Endothelial cell of umbilical vein (primary cell): ENCODE data around the gene CLCN4. TPM values are rescaled to one million over a fixed set of nuclear protein-coding genes. Genes with fewer than 3 reads are reported as not detected.
A peak's percentile ranks its signal among the peaks of the same experiment; 100 is the strongest.

Experiments used
- BruUV-seq: library from RNA; stranded (reverse); fragments of 400-500 nt; replicated peaks from 2 replicates; lab custom pipeline; 2021; lab: Mats Ljungman, UMichigan
- CTCF ChIA-PET: fragments of 300-600, 350-600 bp; sonication (Branson Sonifier 250); formaldehyde crosslinking; loops from one replicate; lab custom pipeline; 2021; ENCODE audit warnings: antibody characterized with exemption, inconsistent platforms; lab: Charles Lee
- POLR2A ChIA-PET: fragments of 300-600, 350-600 bp; sonication (Branson Sonifier 250); formaldehyde crosslinking; loops from one replicate; lab custom pipeline; 2021; ENCODE audit warnings: antibody characterized with exemption, inconsistent platforms; lab: Charles Lee
- DNase-seq: peaks from one replicate; pipeline ENCODE4 v3.0.0-alpha.2; 2011; ENCODE audit warnings: low read depth, low spot score
- FAIRE-seq: peaks from 2 replicates; lab custom pipeline; 2011; peaks lifted over from hg19 to GRCh38; lab: Jason Lieb, UNC
- H2AFZ ChIP-seq: 2 replicates; pipeline ENCODE4 v1.6.0; 2012; ENCODE audit warnings: low read depth, low read length, control low read depth, inconsistent platforms
- H3K27ac ChIP-seq: 2 replicates; pipeline ENCODE4 v1.5.1; 2011; ENCODE audit warnings: low read depth, mild to moderate bottlenecking, control low read depth, low read length, moderate library complexity; ENCODE audit not compliant: insufficient read depth
- H3K27me3 ChIP-seq, 2 experiments: 2 replicates each; pipeline versions ENCODE4 v1.6.0 to v1.6.1; 2011; ENCODE audit warnings: low read length in 2 of 2, mixed read lengths in 1 of 2; ENCODE audit not compliant: control insufficient read depth in 2 of 2, insufficient read depth in 2 of 2
- H3K36me3 ChIP-seq, 2 experiments: 2 replicates in 1 of 2; 3 replicates in 1 of 2; pipeline ENCODE4 v1.5.1; 2011; ENCODE audit warnings: low read length in 2 of 2, mild to moderate bottlenecking in 1 of 2, moderate library complexity in 1 of 2; ENCODE audit not compliant: control insufficient read depth in 2 of 2, insufficient read depth in 2 of 2; ENCODE audit errors: extremely low read depth in 1 of 2
- H3K4me1 ChIP-seq: 3 replicates; pipeline ENCODE4 v1.5.1; 2011; ENCODE audit warnings: mild to moderate bottlenecking, low read length; ENCODE audit not compliant: control insufficient read depth, insufficient read depth; ENCODE audit errors: extremely low read depth
- H3K4me2 ChIP-seq: 2 replicates; pipeline ENCODE4 v1.6.1; 2011; ENCODE audit warnings: low read length, control low read depth, mixed read lengths; ENCODE audit not compliant: insufficient read depth
- H3K4me3 ChIP-seq, 3 experiments: fragments of 200-600 bp in 1 of 3; sonication (generic), shearing (Covaris generic) in 1 of 3; replicated peaks in 1 of 3; 2 replicates each; pipeline ENCODE4 v1.5.1; 2011 to 2016; ENCODE audit warnings: control low read depth in 3 of 3, low read length in 3 of 3, mild to moderate bottlenecking in 2 of 3, inconsistent platforms in 1 of 3, low read depth in 1 of 3, moderate library complexity in 1 of 3; ENCODE audit not compliant: insufficient read depth in 1 of 3
- H3K79me2 ChIP-seq: 2 replicates; pipeline ENCODE4 v1.6.0; 2012; ENCODE audit warnings: low read length, inconsistent platforms; ENCODE audit not compliant: control insufficient read depth, insufficient read depth
- H3K9ac ChIP-seq: replicated peaks from 2 replicates; pipeline ENCODE3; 2011; ENCODE audit warnings: low read length, control low read depth; ENCODE audit not compliant: insufficient read depth; ENCODE audit errors: extremely low read depth
- H3K9me1 ChIP-seq: replicated peaks from 3 replicates; pipeline ENCODE4 v1.6.0; 2011; ENCODE audit warnings: mild to moderate bottlenecking, low read length; ENCODE audit not compliant: control insufficient read depth, insufficient read depth; ENCODE audit errors: extremely low read depth
- H3K9me3 ChIP-seq: replicated peaks from 2 replicates; pipeline ENCODE4 v1.5.1; 2012; ENCODE audit warnings: low read length, inconsistent platforms; ENCODE audit not compliant: control insufficient read depth, insufficient read depth
- H4K20me1 ChIP-seq: replicated peaks from 2 replicates; pipeline ENCODE3; 2011; ENCODE audit warnings: mild to moderate bottlenecking, low read length; ENCODE audit not compliant: control insufficient read depth, insufficient read depth; ENCODE audit errors: extremely low read depth
- CTCF ChIP-seq, 2 donors: IDR thresholded peaks; 1 replicate in 1 of 2; 2 replicates in 1 of 2; pipeline ENCODE4 v1.5.1; 2011; ENCODE audit warnings: low read length in 2 of 2, mild to moderate bottlenecking in 2 of 2, moderate library complexity in 2 of 2, control low read depth in 1 of 2, inconsistent platforms in 1 of 2, low read depth in 1 of 2; ENCODE audit not compliant: insufficient read depth in 1 of 2; ENCODE audit errors: extremely low read depth in 1 of 2
- EZH2 ChIP-seq: IDR thresholded peaks from 2 replicates; pipeline ENCODE4 v1.6.1; 2012; ENCODE audit warnings: borderline replicate concordance, low read depth, mild to moderate bottlenecking, moderate library complexity, low read length, inconsistent platforms; ENCODE audit not compliant: severe bottlenecking
- FOS ChIP-seq: IDR thresholded peaks from 2 replicates; pipeline ENCODE4 v1.6.1; 2011; ENCODE audit warnings: mild to moderate bottlenecking, low read length, moderate library complexity, borderline replicate concordance; ENCODE audit not compliant: insufficient read depth
- GATA2 ChIP-seq: IDR thresholded peaks from 2 replicates; pipeline ENCODE4 v1.7.0; 2011; ENCODE audit warnings: low read depth, mild to moderate bottlenecking, moderate library complexity, mixed read lengths, low read length; ENCODE audit not compliant: insufficient read length, insufficient read depth
- JUN ChIP-seq: IDR thresholded peaks from 2 replicates; pipeline ENCODE4 v1.6.1; 2011; ENCODE audit warnings: borderline replicate concordance, low read depth; ENCODE audit not compliant: insufficient read length, insufficient read depth
- MAX ChIP-seq: IDR thresholded peaks from 2 replicates; pipeline ENCODE4 v1.6.1; 2011; ENCODE audit not compliant: insufficient read depth, insufficient read length
- MYC ChIP-seq: IDR thresholded peaks from one replicate; pipeline ENCODE4 v1.6.1; 2011; ENCODE audit warnings: mild to moderate bottlenecking, low read depth, low read length
- POLR2A ChIP-seq: IDR thresholded peaks from 2 replicates; pipeline ENCODE4 v1.6.1; 2012; ENCODE audit warnings: low read depth, mild to moderate bottlenecking, control low read depth, low read length
- POLR2AphosphoS5 ChIP-seq: IDR thresholded peaks from 2 replicates; pipeline ENCODE4 v1.6.1; 2012; ENCODE audit warnings: low read depth, mild to moderate bottlenecking, control low read depth, low read length, moderate library complexity; ENCODE audit not compliant: insufficient read depth
- dilution Hi-C: fragments of 300-500 bp; cut with MboI; formaldehyde crosslinking; loops from one replicate; pipeline ENCODE4 v1.15.0; 2019; ENCODE audit warnings: low sequenced_read_pairs; ENCODE audit not compliant: extremely low pct_ligation_motif_present
- intact Hi-C: fragments of 100-400 bp; cut with micrococcal nuclease; formaldehyde crosslinking; loops from one replicate; pipeline ENCODE4 v1.10.0; 2022
- polyA plus RNA-seq, 4 experiments: library from polyadenylated mRNA; depleted of rRNA in 3 of 4; stranded (reverse) in 3 of 4; unstranded in 1 of 4; fragments of >200 nt; gene quantifications; 2 replicates each; pipeline versions ENCODE4 v1.2.1 to v1.2.3, GENCODE V29; 2011 to 2012; ENCODE audit warnings: missing spikeins in 1 of 4
- total RNA-seq: library from RNA; stranded (reverse); gene quantifications from 2 replicates; pipeline ENCODE4 v1.2.3, GENCODE V29; 2021

Gene CLCN4
- total and polyA plus RNA-seq, 2 donors (not counting 3 experiments of a cell fraction or from before 2014, with no cell fraction given), result 7.6 to 19.8 TPM

- Histone ChIP-seq H3K4me3 (no peak overlapping the region), H3K4me1 (peaks cover 9% of the 10 kb centered on the region), H4K20me1 (no peaks in the 10 kb centered on the region), H3K27me3 (no peaks in the 10 kb centered on the region), H3K36me3 (no peaks in the 10 kb centered on the region), H3K9me3 (no peaks in the 10 kb centered on the region), H3K4me2 (no peak overlapping the region), H3K9me1 (no peaks in the 10 kb centered on the region), H3K9ac (peak overlapping the region; percentile 3), H2AFZ (peak overlapping the region; percentile 48), H3K27ac (peak overlapping the region; percentile 20), H3K79me2 (peaks cover 4% of the 10 kb centered on the region)
- peak; percentile 72 for FAIRE-seq
- no peak for TF ChIP-seq FOS
- TF ChIP-seq MAX, result peak; percentile 45
- POLR2A ChIA-PET, result no interaction called here
- no TSS peak for BruUV-seq
- dilution Hi-C loops, result no loop called here
- intact Hi-C loops, result no loop called here
- DNase-seq, result no peak
- CTCF ChIA-PET, result interaction anchor here (1.8 kb wide), 1 partner anchor 47 kb away, joined by 6 read pairs; no protein-coding TSS in a partner anchor
Measured at GRCh38 chrX:10166731-10167151, 10.0 kb downstream of the CLCN4 start.

- no TSS peak for BruUV-seq
- CTCF ChIA-PET, result interaction anchor here (1.3 to 1.8 kb wide), 2 partner anchors 10 to 48 kb away, joined by 4 to 6 read pairs; no protein-coding TSS in a partner anchor
- H3K9ac ChIP-seq, result no peak overlapping the region
- peaks cover 4% of the 10 kb centered on the region for H3K79me2 ChIP-seq
- POLR2A ChIA-PET, result no interaction called here
- H3K4me1 ChIP-seq, result peaks cover 9% of the 10 kb centered on the region
- H3K9me3 ChIP-seq, result no peaks in the 10 kb centered on the region
- H2AFZ ChIP-seq, result no peak overlapping the region
- DNase-seq (no peak), FAIRE-seq (no peak)
- no peaks in the 10 kb centered on the region for H4K20me1 ChIP-seq
- H3K36me3 ChIP-seq, result no peaks in the 10 kb centered on the region
- no peak overlapping the region for H3K4me3 ChIP-seq
- no peaks in the 10 kb centered on the region for H3K27me3 ChIP-seq
- no peak overlapping the region for H3K27ac ChIP-seq
- intact Hi-C loops, result no loop called here
- H3K4me2 ChIP-seq, result no peak overlapping the region
- H3K9me1 ChIP-seq, result no peaks in the 10 kb centered on the region
- dilution Hi-C loops, result no loop called here
- TF ChIP-seq POLR2A, result no peak
- TF ChIP-seq POLR2AphosphoS5, result no peak
- no peak for TF ChIP-seq CTCF (IDR thresholded peaks at IDR 0.05; ENCODE audit: extremely low read depth in 1 of 2, insufficient read depth in 1 of 2, low read depth in 1 of 2, low read length in 2 of 2)
- no peak for TF ChIP-seq MYC
- no peak for TF ChIP-seq EZH2
- TF ChIP-seq FOS, result no peak
- no peak for TF ChIP-seq JUN
- no peak for TF ChIP-seq MAX
- TF ChIP-seq GATA2, result no peak
Measured at GRCh38 chrX:10167573-10167972, 10.8 kb downstream of the CLCN4 start.
